Hair follicular keratinocyte (primary cell): ENCODE data around the gene L3HYPDH. TPM values are rescaled to one million over a fixed set of nuclear protein-coding genes. Genes with fewer than 3 reads are reported as not detected.

Source experiments
- total RNA-seq: library from RNA; depleted of rRNA; stranded (reverse); fragments of >200 nt; gene quantifications from 2 replicates; pipeline ENCODE4 v1.2.3, GENCODE V29; 2015

The L3HYPDH gene
- 17.8 and 19.0 TPM in 2 replicates for total RNA-seq

GRCh38 chr14:59483819-59484638 lies at the start of gene L3HYPDH, which contains the start of gene JKAMP:
Gene L3HYPDH (minus strand): TSS chr14:59484408. CDS start chr14:59484316, 92 bp downstream.
Gene JKAMP (plus strand): TSS chr14:59484517. CDS start chr14:59484590, 73 bp downstream.

GRCh38 chr14:59465316-59466135 lies 18.7 kb downstream of the L3HYPDH start, which contains the start of gene GPR135:
Gene GPR135 (minus strand): TSS chr14:59465380. CDS start chr14:59465226, 154 bp downstream.

Other genes with a start within 250 kb of the L3HYPDH start
- 0.15 and 0.23 TPM in 2 replicates for gene GPR135, start 19.0 kb downstream of the L3HYPDH start, total RNA-seq
- gene JKAMP, start 109 bp upstream of the L3HYPDH start, total RNA-seq = 41.7 and 49.9 TPM in 2 replicates
- not detected in 2 replicates for gene CCDC175, start 92.4 kb upstream of the L3HYPDH start, total RNA-seq